ENCODE measurements around the gene TRIM46. TPM values are rescaled to one million over a fixed set of nuclear protein-coding genes. Genes with fewer than 3 reads are reported as not detected.

Gene TRIM46
- total RNA-seq, 4 donors from 2014 or later = 6.0 to 20.4 (median 12.7) TPM

DNA sequence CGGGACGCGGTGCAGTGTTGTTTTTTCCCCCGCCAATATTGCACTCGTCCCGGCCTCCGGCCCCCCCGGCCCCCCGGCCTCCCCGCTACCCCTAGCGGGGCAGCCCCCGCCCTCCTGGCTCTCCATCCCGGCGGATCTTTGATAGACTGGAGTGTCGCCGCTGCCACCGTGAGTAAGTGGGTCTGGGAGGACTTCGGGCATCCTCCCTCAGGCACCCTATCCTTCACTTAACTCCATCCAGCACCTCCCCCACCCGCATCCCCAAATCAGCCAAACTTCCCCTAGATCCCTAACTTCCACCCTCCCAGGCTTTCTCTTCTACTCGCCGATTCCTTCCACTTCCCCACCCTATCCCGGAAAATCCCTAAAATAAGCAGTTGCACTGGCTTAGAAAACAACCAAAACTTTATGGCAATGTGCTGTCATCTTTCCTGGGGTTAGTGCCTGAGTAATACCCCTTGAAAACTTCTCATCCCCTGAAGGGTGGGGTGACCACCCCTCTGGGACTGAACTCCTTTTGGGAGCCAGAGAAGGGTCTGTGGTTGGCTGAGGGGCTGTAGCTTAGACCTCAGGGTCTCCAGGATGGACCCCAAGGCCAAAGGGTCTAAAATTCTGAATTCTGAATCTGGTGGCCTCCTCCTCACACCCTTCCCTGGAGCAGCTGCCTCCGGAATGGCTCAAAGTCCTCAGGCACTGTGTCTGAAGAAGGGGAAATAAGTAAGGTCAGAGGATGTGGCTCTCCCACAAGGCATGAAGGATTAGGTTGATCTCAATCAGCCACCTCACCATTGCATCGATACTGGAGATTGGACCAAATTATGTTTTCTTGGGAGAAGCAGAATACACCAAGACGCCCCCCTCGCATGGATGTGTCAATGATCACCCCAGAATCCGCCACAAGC, 21.8 kb downstream of the TRIM46 start:
- Histone ChIP-seq H3K4me1 (peaks cover 0 to 52% (median 20%) of the 10 kb centered on the region in 4 donors), H3K27ac (peak overlapping the region; percentile 86 to 97 (median 92)), H3K9me3 (no peaks in the 10 kb centered on the region), H3K36me3 (peaks cover 0 to 49% (median 0%) of the 10 kb centered on the region in 3 donors), H3K27me3 (no peaks in the 10 kb centered on the region), H3K4me3 (peak overlapping the region; percentile 50 to 56 (median 54))
- 3 to 25% methylated on average over 15 to 22 of the region's 27 CpGs for WGBS, 2 donors
- TF ChIP-seq EP300 (IDR thresholded peaks at IDR 0.05) (no peak), POLR2A (IDR thresholded peaks at IDR 0.05) (no peak)
- TF ChIP-seq, protein P1, sequence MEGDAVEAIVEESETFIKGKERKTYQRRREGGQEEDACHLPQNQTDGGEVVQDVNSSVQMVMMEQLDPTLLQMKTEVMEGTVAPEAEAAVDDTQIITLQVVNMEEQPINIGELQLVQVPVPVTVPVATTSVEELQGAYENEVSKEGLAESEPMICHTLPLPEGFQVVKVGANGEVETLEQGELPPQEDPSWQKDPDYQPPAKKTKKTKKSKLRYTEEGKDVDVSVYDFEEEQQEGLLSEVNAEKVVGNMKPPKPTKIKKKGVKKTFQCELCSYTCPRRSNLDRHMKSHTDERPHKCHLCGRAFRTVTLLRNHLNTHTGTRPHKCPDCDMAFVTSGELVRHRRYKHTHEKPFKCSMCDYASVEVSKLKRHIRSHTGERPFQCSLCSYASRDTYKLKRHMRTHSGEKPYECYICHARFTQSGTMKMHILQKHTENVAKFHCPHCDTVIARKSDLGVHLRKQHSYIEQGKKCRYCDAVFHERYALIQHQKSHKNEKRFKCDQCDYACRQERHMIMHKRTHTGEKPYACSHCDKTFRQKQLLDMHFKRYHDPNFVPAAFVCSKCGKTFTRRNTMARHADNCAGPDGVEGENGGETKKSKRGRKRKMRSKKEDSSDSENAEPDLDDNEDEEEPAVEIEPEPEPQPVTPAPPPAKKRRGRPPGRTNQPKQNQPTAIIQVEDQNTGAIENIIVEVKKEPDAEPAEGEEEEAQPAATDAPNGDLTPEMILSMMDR (IDR thresholded peaks at IDR 0.05) = no peak
- DNase-seq (ENCODE audit: low spot score in 2 of 2) = no peak

DNA sequence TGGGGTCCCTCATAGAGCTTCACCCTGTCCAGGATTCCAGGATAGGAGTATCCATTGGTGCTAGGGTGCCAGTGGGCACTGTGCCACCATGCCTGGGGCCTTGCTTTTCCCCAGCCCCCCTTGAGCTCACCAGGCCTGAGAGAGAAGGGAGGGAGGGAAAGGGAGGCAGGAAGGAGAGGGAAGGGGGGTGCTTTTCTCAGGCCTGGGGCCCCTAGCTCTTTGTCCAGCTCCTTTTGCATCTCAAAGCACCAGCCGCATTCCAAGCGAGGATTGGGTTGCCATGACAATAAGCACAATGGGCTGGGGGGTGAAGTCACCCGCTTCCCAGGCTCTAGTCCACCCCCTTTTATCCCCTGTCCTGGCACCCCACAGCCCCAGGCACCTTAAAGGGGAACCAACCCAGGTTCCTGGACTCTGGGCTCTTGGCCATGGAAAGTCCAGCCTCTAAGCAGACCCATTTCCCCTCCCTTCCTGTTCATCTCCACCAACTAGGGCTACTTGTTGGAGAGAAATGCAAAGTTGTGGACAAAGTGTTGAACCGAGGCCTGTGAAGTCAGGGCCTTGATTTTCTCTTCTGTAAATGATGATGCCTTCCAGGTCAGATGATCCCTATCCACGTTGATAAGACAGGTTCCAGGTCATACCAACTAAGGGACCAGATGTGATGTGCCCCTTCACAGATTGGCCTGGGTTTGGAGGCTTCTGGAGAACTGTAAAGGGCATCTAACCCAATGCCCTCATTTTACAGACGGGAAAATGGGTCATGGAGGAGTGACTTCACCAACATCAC, 22.6 kb downstream of the TRIM46 start:
- 48 to 54% methylated on average over 6 of the region's 6 CpGs for WGBS, 2 donors
- Histone ChIP-seq H3K4me1 (peaks cover 0 to 52% (median 20%) of the 10 kb centered on the region in 4 donors), H3K27ac (peak overlapping the region in 3 of 4 donors; percentile 86 to 97 (median 96)), H3K27me3 (no peaks in the 10 kb centered on the region), H3K9me3 (no peaks in the 10 kb centered on the region), H3K4me3 (peak overlapping the region in 1 of 4 donors; percentile 55), H3K36me3 (peaks cover 0 to 57% (median 0%) of the 10 kb centered on the region in 3 donors)
- no peak for DNase-seq (ENCODE audit: low spot score in 2 of 2)
- TF ChIP-seq POLR2A (IDR thresholded peaks at IDR 0.05) (no peak), EP300 (IDR thresholded peaks at IDR 0.05) (no peak)
- TF ChIP-seq, protein P1 (IDR thresholded peaks at IDR 0.05) = no peak

DNA sequence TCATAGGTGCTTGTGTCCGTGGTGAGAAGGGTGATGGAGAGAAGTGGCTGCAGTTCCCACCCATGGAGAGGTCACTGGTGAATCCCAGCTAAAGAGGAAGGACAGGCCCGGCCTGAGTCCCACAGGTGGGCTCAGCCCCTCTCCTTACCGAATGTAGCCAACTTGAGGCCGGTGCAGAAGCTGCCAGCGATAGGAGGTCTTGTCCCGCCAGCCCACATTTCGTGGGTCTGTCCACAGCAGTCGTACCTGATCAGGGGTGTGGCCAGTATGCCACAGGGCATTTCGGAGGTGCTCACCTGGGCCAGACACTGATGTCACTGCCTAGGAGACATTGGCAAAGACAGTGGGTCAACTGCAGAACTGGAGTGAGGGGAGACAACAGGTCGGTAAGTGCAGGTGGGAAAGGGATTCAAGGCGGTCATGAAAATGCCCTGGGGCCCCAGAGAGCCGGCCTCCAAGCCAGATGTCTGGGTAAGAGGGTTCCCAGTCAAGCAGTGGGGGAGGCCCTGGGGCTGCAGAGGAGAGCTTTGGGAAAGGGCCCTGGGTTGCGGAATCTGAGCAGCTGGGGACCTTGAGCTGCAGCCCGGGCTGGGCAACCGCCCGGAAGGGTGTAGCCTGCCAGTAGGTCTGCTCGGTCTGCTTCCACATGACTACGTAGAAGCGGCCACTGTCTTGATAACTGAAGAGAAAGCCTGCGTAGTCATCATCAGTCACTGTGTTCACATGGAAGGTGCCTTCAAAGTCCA, 23.4 kb downstream of the TRIM46 start:
- Histone ChIP-seq H3K27ac (peak overlapping the region in 1 of 4 donors; percentile 96), H3K9me3 (no peaks in the 10 kb centered on the region), H3K27me3 (no peaks in the 10 kb centered on the region), H3K4me1 (peaks cover 0 to 48% (median 20%) of the 10 kb centered on the region in 4 donors), H3K4me3 (no peak overlapping the region), H3K36me3 (peaks cover 0 to 65% (median 0%) of the 10 kb centered on the region in 3 donors)
- 86 to 91% methylated on average over 20 of the region's 20 CpGs for WGBS, 2 donors
- DNase-seq (ENCODE audit: low spot score in 2 of 2) = no peak
- TF ChIP-seq, protein P1 (IDR thresholded peaks at IDR 0.05) = no peak
- TF ChIP-seq EP300 (IDR thresholded peaks at IDR 0.05) = no peak
- TF ChIP-seq POLR2A (IDR thresholded peaks at IDR 0.05) = no peak

DNA sequence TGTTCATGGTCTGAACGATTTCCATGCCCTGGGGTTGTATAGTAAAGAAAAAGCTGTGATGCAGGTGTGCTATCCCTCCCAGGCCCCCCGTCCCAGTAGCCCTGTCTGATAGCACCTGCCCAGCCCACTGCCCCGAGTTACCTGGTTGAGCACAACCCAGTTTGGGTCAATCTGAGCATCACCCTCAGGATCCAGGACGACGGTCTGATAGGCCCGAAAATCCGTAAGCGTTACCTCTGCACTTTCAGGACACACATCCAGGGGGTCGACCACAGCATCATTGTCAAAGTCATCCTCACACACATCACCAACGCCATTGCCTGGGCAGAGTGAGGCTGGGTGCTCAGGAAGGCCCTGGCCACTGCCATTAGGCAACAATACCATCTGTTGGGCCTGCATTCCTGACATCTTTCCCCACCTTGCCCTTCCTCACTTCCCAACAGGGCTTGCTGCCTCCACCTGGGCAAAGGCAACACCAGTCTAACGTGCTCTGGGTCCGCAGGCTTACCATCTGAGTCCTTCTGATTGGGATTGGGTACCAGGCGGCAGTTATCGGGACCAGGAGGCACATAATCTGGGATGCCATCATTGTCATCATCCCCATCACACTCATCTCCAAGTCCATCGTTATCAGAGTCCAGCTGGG, 24.4 kb downstream of the TRIM46 start:
- 93 to 95% methylated on average over 14 to 15 of the region's 15 CpGs for WGBS, 2 donors
- Histone ChIP-seq H3K27me3 (no peaks in the 10 kb centered on the region), H3K9me3 (no peaks in the 10 kb centered on the region), H3K27ac (no peak overlapping the region), H3K36me3 (peaks cover 0 to 74% (median 0%) of the 10 kb centered on the region in 3 donors), H3K4me3 (no peak overlapping the region), H3K4me1 (peaks cover 0 to 38% (median 12%) of the 10 kb centered on the region in 4 donors)
- no peak for DNase-seq (ENCODE audit: low spot score in 2 of 2)
- TF ChIP-seq, protein P1 (IDR thresholded peaks at IDR 0.05) = no peak
- TF ChIP-seq EP300 (IDR thresholded peaks at IDR 0.05) (no peak), POLR2A (IDR thresholded peaks at IDR 0.05) (no peak)

Data from tibial nerve (tissue), 4 donors.